ENCODE results near the gene NEURL1.
A peak's percentile ranks its signal among the peaks of the same experiment; 100 is the strongest.

Gene NEURL1

GRCh38 chr10:103566536-103566935 lies 73.0 kb downstream of the NEURL1 start:
- DNase-seq, result no peak

DNA sequence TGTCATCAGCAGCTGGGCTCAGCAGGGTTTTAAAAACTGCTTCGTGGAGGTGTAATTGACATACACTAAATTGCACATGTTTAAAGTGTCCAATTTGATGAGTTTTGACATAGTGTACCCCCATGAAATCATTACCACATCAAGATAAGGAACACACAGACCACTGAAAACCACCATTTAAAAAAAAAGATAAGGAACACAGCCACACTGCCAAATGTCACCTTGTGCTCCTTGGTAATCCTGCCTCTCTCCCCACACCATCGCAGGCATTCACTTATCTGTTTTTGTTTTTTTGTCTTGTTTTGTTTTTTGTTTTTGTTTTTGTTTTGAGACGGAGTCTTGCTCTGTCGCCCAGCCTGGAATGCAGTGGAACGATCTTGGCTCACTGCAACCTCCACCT lies 75.0 kb downstream of the NEURL1 start:
- DNase-seq, result no peak

GRCh38 chr10:103569896-103570295 lies 76.4 kb downstream of the NEURL1 start:
- DNase-seq, result no peak

- no peak for DNase-seq
Observed at GRCh38 chr10:103570844-103571655, 77.5 kb downstream of the NEURL1 start.

DNA sequence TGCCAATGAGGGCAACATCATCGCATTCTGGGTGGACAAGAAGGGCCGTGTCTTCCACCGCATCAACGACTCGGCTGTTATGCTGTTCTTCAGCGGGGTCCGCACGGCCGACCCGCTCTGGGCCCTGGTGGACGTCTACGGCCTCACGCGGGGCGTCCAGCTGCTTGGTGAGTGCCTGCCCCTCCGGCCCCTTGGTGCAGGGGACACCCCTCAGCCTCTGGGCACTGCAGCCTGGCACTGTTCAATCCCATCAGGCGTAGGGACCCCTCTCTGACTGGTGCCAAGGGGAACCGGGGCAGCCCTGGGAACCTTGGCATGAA lies 78.1 kb downstream of the NEURL1 start:
- DNase-seq, result no peak

GRCh38 chr10:103572347-103573204 lies 79.1 kb downstream of the NEURL1 start:
- no peak for DNase-seq

- no peak for DNase-seq
Observed at GRCh38 chr10:103573205-103573487, 79.6 kb downstream of the NEURL1 start.

GRCh38 chr10:103574097-103575061 lies 80.9 kb downstream of the NEURL1 start:
- no peak for DNase-seq

- DNase-seq, result no peak
Observed at GRCh38 chr10:103575416-103576075, 82.0 kb downstream of the NEURL1 start.

DNA sequence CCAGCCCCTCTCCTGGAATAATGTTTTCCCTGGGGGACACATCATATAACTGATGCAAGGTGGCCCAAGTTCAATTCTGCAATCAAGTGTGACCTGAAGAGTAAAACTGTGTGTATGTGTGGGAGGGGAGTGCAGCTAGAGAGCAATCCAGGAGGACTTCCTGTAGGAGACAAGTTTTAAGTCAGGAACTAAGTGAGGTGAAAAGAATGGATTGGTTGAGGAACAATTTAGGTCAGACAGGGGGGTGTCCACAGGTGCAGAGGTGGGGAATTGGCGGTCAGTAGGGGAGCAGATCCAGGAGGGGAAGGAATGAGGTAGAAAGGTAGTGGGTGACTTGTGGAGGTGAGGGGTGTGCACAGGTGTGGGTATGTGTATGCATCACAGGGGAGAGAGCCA lies 82.6 kb downstream of the NEURL1 start:
- no peak for DNase-seq

- DNase-seq, result no peak
Observed at GRCh38 chr10:103576862-103577261, 83.4 kb downstream of the NEURL1 start.

DNA sequence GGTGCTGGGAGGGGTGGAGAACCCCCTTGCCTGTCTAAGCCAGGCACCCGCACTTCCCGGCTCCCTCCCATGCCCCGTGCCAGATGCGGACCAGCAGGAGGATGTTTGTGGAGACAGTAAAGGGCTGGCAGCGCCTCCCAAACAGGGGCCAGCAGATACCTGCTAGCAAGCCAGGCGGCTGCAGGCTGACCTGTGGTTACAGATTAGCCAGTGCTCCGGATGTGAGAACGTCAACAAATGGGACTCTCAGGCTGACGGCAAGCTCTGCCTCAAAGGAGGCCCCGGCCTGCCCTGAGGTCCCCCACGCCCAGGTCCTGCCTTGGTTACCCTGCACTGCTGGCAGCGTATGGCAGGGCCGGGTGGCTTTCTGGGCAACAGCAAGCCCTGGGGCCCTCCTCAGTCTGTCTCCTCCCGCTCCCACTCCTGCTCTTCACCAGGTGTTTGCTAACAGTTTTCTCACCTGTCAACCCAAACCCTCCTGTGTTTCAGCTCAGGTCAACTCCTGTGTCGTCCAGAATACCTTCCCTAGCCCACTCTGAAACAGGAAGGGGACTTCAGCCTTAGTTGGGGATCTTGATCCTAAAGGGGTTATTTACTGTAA lies 85.4 kb downstream of the NEURL1 start:
- DNase-seq, result no peak

- DNase-seq, result no peak
Observed at GRCh38 chr10:103580011-103580410, 86.5 kb downstream of the NEURL1 start.

- no peak for DNase-seq
Observed at GRCh38 chr10:103580430-103580829, 86.9 kb downstream of the NEURL1 start.

GRCh38 chr10:103581499-103581898 lies 88.0 kb downstream of the NEURL1 start:
- DNase-seq, result no peak

DNA sequence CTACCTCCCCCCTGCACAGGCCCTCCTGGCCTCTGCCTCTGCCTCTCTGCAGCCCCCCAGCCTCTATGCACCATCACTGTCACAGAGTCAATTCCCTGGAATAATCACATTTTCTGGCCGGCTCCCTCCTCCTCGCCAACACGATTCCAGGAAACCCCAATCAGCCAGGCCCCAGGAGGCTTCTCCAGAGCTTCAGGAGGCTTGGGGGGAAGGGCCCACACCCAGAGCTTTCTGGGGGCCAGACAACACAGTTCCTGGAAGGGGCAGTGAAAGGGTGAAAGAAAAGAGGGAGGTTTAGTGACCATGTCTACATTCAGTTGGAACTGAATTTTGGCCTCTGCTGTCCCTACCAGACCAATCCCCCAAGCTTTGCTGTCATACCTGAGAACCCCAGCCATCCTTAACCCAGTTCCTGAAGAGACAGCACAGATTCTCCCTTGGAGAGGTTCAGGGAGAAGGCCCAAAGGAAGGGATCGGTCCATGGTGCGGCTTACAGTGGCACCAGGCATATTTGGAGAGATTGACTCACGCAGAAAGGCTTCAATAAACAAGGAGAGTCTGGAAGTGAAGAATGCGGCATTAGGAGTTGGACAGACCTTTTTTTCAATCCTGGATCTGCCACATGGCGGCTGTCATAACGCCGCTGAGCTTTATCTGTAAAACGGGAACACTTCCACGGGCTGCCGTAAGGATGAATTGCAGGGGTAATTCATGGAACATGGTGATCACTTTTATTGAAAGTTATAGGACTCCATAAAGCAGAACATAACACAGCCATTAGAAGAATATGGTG lies 89.0 kb downstream of the NEURL1 start:
- DNase-seq, result no peak

GRCh38 chr10:103583871-103584215 lies 90.3 kb downstream of the NEURL1 start:
- DNase-seq, result peak; percentile 39

- DNase-seq, result peak; percentile 80
Observed at GRCh38 chr10:103584216-103585010, 90.9 kb downstream of the NEURL1 start.

- no peak for DNase-seq
Observed at GRCh38 chr10:103585011-103585405, 91.5 kb downstream of the NEURL1 start.

GRCh38 chr10:103587073-103587472 lies 93.6 kb downstream of the NEURL1 start:
- DNase-seq, result no peak

Data from CD4-positive, alpha-beta T cell treated with Interleukin-6 for 4 hours (primary cell).